Natural killer cell (primary cell): ENCODE measurements around the gene ABCA10. TPM values are rescaled to one million over a fixed set of nuclear protein-coding genes. Genes with fewer than 3 reads are reported as not detected.
A peak's percentile ranks its signal among the peaks of the same experiment; 100 is the strongest.

ENCODE experiments used
- ATAC-seq, 3 donors: fragments of 150-1000 bp in 2 of 3; fragments of 200-7000 bp in 1 of 3; cut with Tn5 transposase; 1 replicate in 1 of 3; 2 replicates in 2 of 3; pipeline ENCODE4 v1.10.0; 2021; ENCODE audit warnings: mild to moderate bottlenecking in 2 of 3, moderate library complexity in 2 of 3
- DNase-seq, 2 donors: peaks; one replicate each; pipeline versions ENCODE4 v3.0.0 to v3.0.0-alpha.2; 2013 to 2021; ENCODE audit warnings: mixed read lengths in 1 of 2
- H3K27ac ChIP-seq: one replicate; pipeline ENCODE4 v1.5.1; 2013; ENCODE audit warnings: mild to moderate bottlenecking, low read length
- H3K27me3 ChIP-seq: one replicate; pipeline ENCODE4 v1.6.1; 2013; ENCODE audit warnings: low read length; ENCODE audit not compliant: control insufficient read depth, insufficient read depth
- H3K36me3 ChIP-seq: one replicate; pipeline ENCODE4 v1.6.1; 2013; ENCODE audit warnings: low read length; ENCODE audit not compliant: control insufficient read depth, insufficient read depth
- H3K4me1 ChIP-seq: one replicate; pipeline ENCODE4 v1.6.1; 2013; ENCODE audit warnings: low read length; ENCODE audit not compliant: control insufficient read depth, insufficient read depth
- H3K4me3 ChIP-seq: one replicate; pipeline ENCODE4 v1.5.1; 2013; ENCODE audit warnings: low read length
- H3K9me3 ChIP-seq: one replicate; pipeline ENCODE4 v1.6.1; 2013; ENCODE audit warnings: low read length; ENCODE audit not compliant: control insufficient read depth, insufficient read depth
- H3K27ac Mint-ChIP-seq, 2 donors: one replicate each; pipeline ENCODE4 v1.8.0; 2022; ENCODE audit warnings: mild to moderate bottlenecking in 2 of 2, mixed read lengths in 2 of 2, moderate library complexity in 1 of 2
- H3K27me3 Mint-ChIP-seq, 2 donors: one replicate each; pipeline ENCODE4 v1.8.0; 2022; ENCODE audit warnings: low read depth in 2 of 2, mixed read lengths in 2 of 2
- H3K36me3 Mint-ChIP-seq: one replicate; pipeline ENCODE4 v1.8.0; 2022; ENCODE audit warnings: mixed read lengths
- H3K4me1 Mint-ChIP-seq, 2 donors: one replicate each; pipeline ENCODE4 v1.8.0; 2022; ENCODE audit warnings: mixed read lengths in 2 of 2
- H3K4me3 Mint-ChIP-seq: one replicate; pipeline ENCODE4 v1.8.0; 2022; ENCODE audit warnings: mild to moderate bottlenecking, moderate library complexity, mixed read lengths
- H3K9me3 Mint-ChIP-seq, 2 donors: one replicate each; pipeline ENCODE4 v1.8.0; 2022; ENCODE audit warnings: mixed read lengths in 2 of 2
- WGBS: methylation state at CpG from one replicate; pipeline ENCODE4 v1.1.7; 2013; ENCODE audit warnings: missing lambda C conversion rate; ENCODE audit not compliant: insufficient coverage; 5-methylcytosine and 5-hydroxymethylcytosine counted together
- intact Hi-C: fragments of 100-400 bp; cut with micrococcal nuclease; formaldehyde crosslinking; loops from one replicate; pipeline ENCODE4 v1.14.2; 2022
- total RNA-seq, 4 donors: library from RNA; stranded (reverse); fragments of 120-200 nt in 1 of 4; gene quantifications; one replicate each; pipeline versions ENCODE4 v1.2.3 to v1.2.4, GENCODE V29; 2013 to 2022
- TF ChIP-seq, protein P1 (sequence below): fragments of 200-600 bp; IDR thresholded peaks from one replicate; pipeline ENCODE4 v1.8.0; 2022; ENCODE audit warnings: antibody characterized with exemption

The ABCA10 gene
- total RNA-seq, 3 donors from 2014 or later (not counting 1 experiment from before 2014, with no cell fraction given) = 2.3 to 3.4 (median 2.7) TPM

- DNase-seq (no peak), ATAC-seq (no peak)
- H3K4me3 ChIP-seq = no peak overlapping the region
- no peaks in the 10 kb centered on the region for H3K9me3 ChIP-seq
- Mint-ChIP-seq H3K27ac (no peak overlapping the region), H3K27me3 (no peaks in the 10 kb centered on the region), H3K9me3 (peaks cover 0 to 4% of the 10 kb centered on the region in 2 donors), H3K4me3 (no peak overlapping the region), H3K4me1 (peaks cover 10 to 16% of the 10 kb centered on the region in 2 donors), H3K36me3 (peaks cover 1% of the 10 kb centered on the region)
- H3K4me1 ChIP-seq = no peaks in the 10 kb centered on the region
- intact Hi-C loops = no loop called here
- H3K27ac ChIP-seq = no peak overlapping the region
- no peaks in the 10 kb centered on the region for H3K36me3 ChIP-seq
- no CpG with 5 or more reads among the region's 2 CpGs for WGBS
- H3K27me3 ChIP-seq = no peaks in the 10 kb centered on the region
- TF ChIP-seq, protein P1, sequence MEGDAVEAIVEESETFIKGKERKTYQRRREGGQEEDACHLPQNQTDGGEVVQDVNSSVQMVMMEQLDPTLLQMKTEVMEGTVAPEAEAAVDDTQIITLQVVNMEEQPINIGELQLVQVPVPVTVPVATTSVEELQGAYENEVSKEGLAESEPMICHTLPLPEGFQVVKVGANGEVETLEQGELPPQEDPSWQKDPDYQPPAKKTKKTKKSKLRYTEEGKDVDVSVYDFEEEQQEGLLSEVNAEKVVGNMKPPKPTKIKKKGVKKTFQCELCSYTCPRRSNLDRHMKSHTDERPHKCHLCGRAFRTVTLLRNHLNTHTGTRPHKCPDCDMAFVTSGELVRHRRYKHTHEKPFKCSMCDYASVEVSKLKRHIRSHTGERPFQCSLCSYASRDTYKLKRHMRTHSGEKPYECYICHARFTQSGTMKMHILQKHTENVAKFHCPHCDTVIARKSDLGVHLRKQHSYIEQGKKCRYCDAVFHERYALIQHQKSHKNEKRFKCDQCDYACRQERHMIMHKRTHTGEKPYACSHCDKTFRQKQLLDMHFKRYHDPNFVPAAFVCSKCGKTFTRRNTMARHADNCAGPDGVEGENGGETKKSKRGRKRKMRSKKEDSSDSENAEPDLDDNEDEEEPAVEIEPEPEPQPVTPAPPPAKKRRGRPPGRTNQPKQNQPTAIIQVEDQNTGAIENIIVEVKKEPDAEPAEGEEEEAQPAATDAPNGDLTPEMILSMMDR = no peak
These were observed 1.1 kb downstream of the ABCA10 start for GRCh38 chr17:69227541-69227940.

- intact Hi-C loops = no loop called here
- ATAC-seq (peak; percentile 37 to 60 (median 47)), DNase-seq (no peak)
- Histone ChIP-seq H3K27me3 (no peaks in the 10 kb centered on the region), H3K9me3 (no peaks in the 10 kb centered on the region), H3K4me3 (no peak overlapping the region), H3K4me1 (no peaks in the 10 kb centered on the region), H3K27ac (no peak overlapping the region), H3K36me3 (peaks cover 2% of the 10 kb centered on the region)
- Mint-ChIP-seq H3K9me3 (no peaks in the 10 kb centered on the region), H3K27me3 (no peaks in the 10 kb centered on the region), H3K4me3 (no peak overlapping the region), H3K27ac (peak overlapping the region in 1 of 2 donors; percentile 60), H3K4me1 (peaks cover 10 to 16% of the 10 kb centered on the region in 2 donors), H3K36me3 (no peaks in the 10 kb centered on the region)
- TF ChIP-seq, protein P1 = no peak
- WGBS = 54% methylated on average over 3 of the region's 3 CpGs
These were observed 4.8 kb downstream of the ABCA10 start for GRCh38 chr17:69223809-69224208.

DNA sequence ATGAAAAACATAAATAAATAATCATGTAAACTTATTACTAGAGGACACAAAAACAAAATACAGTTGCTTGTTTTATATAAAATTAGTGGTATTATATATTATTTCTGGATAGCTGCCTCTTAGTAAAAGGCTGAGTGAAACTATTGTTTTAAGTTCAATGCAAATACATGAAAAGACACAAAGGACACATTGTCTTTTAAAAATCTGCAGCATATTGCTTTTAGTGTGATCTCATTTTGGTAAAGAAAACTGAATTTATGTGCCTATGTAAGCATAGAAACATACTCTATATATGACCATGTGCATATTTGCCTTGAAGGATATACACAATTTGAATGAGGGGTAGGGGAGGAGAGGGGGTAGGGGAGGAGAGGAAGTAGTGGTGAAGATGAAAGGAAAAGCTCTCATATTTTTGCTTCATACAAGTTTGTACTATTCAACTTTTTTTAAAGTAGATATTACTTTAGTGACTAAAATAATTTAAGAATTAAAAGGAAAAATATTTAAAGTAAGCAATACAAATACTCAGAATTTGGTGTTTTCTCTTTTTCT, 5.8 kb downstream of the ABCA10 start:
- H3K4me1 Mint-ChIP-seq = peaks cover 10 to 14% of the 10 kb centered on the region in 2 donors
- H3K27me3 ChIP-seq = no peaks in the 10 kb centered on the region
- intact Hi-C loops = no loop called here
- DNase-seq = no peak
- TF ChIP-seq, protein P1 = no peak
- peaks cover 2% of the 10 kb centered on the region for H3K36me3 ChIP-seq
- no peaks in the 10 kb centered on the region for H3K27me3 Mint-ChIP-seq
- H3K27ac ChIP-seq = no peak overlapping the region
- ATAC-seq = no peak
- no peak overlapping the region for H3K27ac Mint-ChIP-seq
- H3K9me3 Mint-ChIP-seq = no peaks in the 10 kb centered on the region
- no peak overlapping the region for H3K4me3 Mint-ChIP-seq
- no peaks in the 10 kb centered on the region for H3K4me1 ChIP-seq
- no peak overlapping the region for H3K4me3 ChIP-seq
- no peaks in the 10 kb centered on the region for H3K9me3 ChIP-seq
- H3K36me3 Mint-ChIP-seq = no peaks in the 10 kb centered on the region

- Mint-ChIP-seq H3K36me3 (no peaks in the 10 kb centered on the region), H3K27me3 (no peaks in the 10 kb centered on the region), H3K27ac (no peak overlapping the region), H3K4me3 (no peak overlapping the region), H3K4me1 (peaks cover 10% of the 10 kb centered on the region in 2 donors), H3K9me3 (no peaks in the 10 kb centered on the region)
- ATAC-seq = no peak
- intact Hi-C loops = no loop called here
- no peaks in the 10 kb centered on the region for H3K9me3 ChIP-seq
- H3K27ac ChIP-seq = no peak overlapping the region
- H3K27me3 ChIP-seq = no peaks in the 10 kb centered on the region
- peaks cover 2% of the 10 kb centered on the region for H3K36me3 ChIP-seq
- no peak overlapping the region for H3K4me3 ChIP-seq
- 100% methylated on average over 1 of the region's 1 CpG for WGBS
- DNase-seq = no peak
- TF ChIP-seq, protein P1 = no peak
- no peaks in the 10 kb centered on the region for H3K4me1 ChIP-seq
These were observed 8.5 kb downstream of the ABCA10 start for GRCh38 chr17:69220098-69220497.
